Endodermal cell (in vitro differentiated cells): ENCODE measurements around the gene MRE11. TPM values are rescaled to one million over a fixed set of nuclear protein-coding genes. Genes with fewer than 3 reads are reported as not detected.

Experiments used
- DNase-seq: peaks from one replicate; pipeline ENCODE4 v3.0.0-alpha.2; 2017
- H3K27ac ChIP-seq: 2 replicates; pipeline ENCODE4 v1.5.1; 2013; ENCODE audit warnings: mild to moderate bottlenecking, low read depth, low read length, moderate library complexity
- H3K27me3 ChIP-seq: 2 replicates; pipeline ENCODE4 v1.6.1; 2013; ENCODE audit warnings: mild to moderate bottlenecking, low read length, moderate library complexity; ENCODE audit not compliant: insufficient read depth, control insufficient read depth, poor library complexity, severe bottlenecking
- H3K36me3 ChIP-seq: 2 replicates; pipeline ENCODE4 v1.7.0; 2013; ENCODE audit warnings: mild to moderate bottlenecking, low read length, moderate library complexity; ENCODE audit not compliant: control insufficient read depth, insufficient read depth
- H3K4me1 ChIP-seq: one replicate; pipeline ENCODE4 v1.7.0; 2013; ENCODE audit warnings: low read length; ENCODE audit not compliant: control insufficient read depth, insufficient read depth
- H3K4me3 ChIP-seq: 2 replicates; pipeline ENCODE4 v1.5.1; 2013; ENCODE audit warnings: mild to moderate bottlenecking, low read length, moderate library complexity
- H3K9ac ChIP-seq: 2 replicates; pipeline ENCODE4 v1.6.1; 2013; ENCODE audit warnings: mild to moderate bottlenecking, low read length, moderate library complexity; ENCODE audit not compliant: poor library complexity, severe bottlenecking; ENCODE audit errors: extremely low read depth
- H3K9me3 ChIP-seq: 2 replicates; pipeline ENCODE4 v1.6.1; 2013; ENCODE audit warnings: mild to moderate bottlenecking, low read length, moderate library complexity; ENCODE audit not compliant: control insufficient read depth
- H3K27ac Mint-ChIP-seq: 2 replicates; pipeline ENCODE4 v1.8.0; 2020; ENCODE audit warnings: mixed read lengths
- H3K27me3 Mint-ChIP-seq: 2 replicates; pipeline ENCODE4 v1.8.0; 2021; ENCODE audit warnings: mild to moderate bottlenecking, mixed read lengths; ENCODE audit not compliant: insufficient read depth
- H3K36me3 Mint-ChIP-seq: 2 replicates; pipeline ENCODE4 v1.8.0; 2020; ENCODE audit warnings: low read depth, mixed read lengths
- H3K4me1 Mint-ChIP-seq: 2 replicates; pipeline ENCODE4 v1.8.0; 2020; ENCODE audit warnings: mixed read lengths
- H3K4me3 Mint-ChIP-seq: 2 replicates; pipeline ENCODE4 v1.8.0; 2020; ENCODE audit warnings: mild to moderate bottlenecking, moderate library complexity, mixed read lengths
- H3K9me3 Mint-ChIP-seq: 2 replicates; pipeline ENCODE4 v1.8.0; 2020; ENCODE audit warnings: mild to moderate bottlenecking, mixed read lengths
- CTCF ChIP-seq: fragments of 200-600 bp; sonication (generic); conservative IDR thresholded peaks from 2 replicates; pipeline ENCODE4 v1.5.0; 2021; ENCODE audit warnings: antibody characterized with exemption, mild to moderate bottlenecking
- WGBS, 2 experiments: methylation state at CpG; one replicate each; pipeline versions ENCODE4 v1.1.5 to v1.1.7; 2013; ENCODE audit warnings: missing lambda C conversion rate in 2 of 2, mixed read lengths in 1 of 2; ENCODE audit not compliant: insufficient coverage in 1 of 2, insufficient read length in 1 of 2; 5-methylcytosine and 5-hydroxymethylcytosine counted together
- total RNA-seq, 2 donors: library from RNA; stranded (reverse); fragmentation: NEBNext Ultra II Directional in 1 of 2; extraction: Animal tissue kit (Norgen Biotek cat#: 25700) in 1 of 2; gene quantifications; 2 replicates in 1 of 2; 3 replicates in 1 of 2; pipeline ENCODE4 v1.2.1, GENCODE V29; 2021

Gene MRE11
- total RNA-seq, 2 donors from 2014 or later: 38.1 to 43.5 TPM

DNA sequence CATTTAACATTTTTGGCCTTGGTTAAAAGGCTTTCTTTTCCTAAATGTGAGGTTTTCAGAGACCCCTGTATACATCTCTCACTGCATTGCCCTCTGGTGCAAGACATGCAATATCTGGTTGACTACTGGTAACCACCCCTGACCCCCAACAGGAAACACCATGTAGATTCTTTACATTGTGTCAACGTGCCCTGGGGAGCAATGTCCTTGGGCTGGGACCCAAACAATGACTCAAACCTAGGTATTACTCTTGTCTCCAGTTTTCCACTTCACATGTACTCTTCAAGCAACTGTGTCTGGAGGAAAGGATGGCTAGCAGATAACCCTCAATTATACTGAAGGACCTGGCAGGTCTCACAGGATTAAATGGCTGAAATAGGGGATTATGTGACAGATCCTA is 91.3 kb downstream of the MRE11 start:
- no peak for TF ChIP-seq CTCF
- Histone ChIP-seq H3K4me1 (peaks cover 3% of the 10 kb centered on the region), H3K27ac (no peak overlapping the region), H3K9ac (no peak overlapping the region), H3K36me3 (no peaks in the 10 kb centered on the region), H3K9me3 (no peaks in the 10 kb centered on the region), H3K27me3 (peaks cover 41% of the 10 kb centered on the region), H3K4me3 (no peak overlapping the region)
- H3K27me3 Mint-ChIP-seq: peaks cover 61% of the 10 kb centered on the region
- peak overlapping the region; percentile 62 for H3K4me3 Mint-ChIP-seq
- no peaks in the 10 kb centered on the region for H3K36me3 Mint-ChIP-seq
- DNase-seq: no peak
- peaks cover 17% of the 10 kb centered on the region for H3K4me1 Mint-ChIP-seq
- H3K27ac Mint-ChIP-seq: no peak overlapping the region
- H3K9me3 Mint-ChIP-seq: peaks cover 3% of the 10 kb centered on the region
- WGBS, 2 experiments: 50 to 55% methylated on average over 1 of the region's 1 CpG

DNA sequence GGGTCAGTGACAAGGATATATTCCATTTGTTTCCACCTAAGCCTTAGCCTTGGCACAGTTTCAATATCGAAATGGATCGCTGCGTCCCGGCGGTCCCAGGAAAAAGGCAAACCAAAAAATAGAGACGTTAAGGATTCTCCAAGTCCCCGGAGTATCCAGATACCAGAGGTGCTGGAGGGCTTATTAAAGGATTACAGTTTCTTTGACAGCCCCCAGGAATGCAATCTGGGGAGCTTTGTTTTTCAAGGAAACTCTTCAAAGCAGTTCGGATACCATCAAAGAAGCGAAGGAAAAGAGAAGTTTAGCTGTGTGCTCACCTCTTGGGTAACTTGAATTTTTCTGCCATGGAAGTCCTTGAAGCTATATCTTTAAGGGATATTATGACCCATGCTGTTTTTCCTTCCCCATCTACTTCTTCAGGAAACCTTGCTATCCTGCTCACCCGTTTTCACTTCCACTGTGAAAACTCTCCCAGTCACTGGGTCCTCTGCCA is 91.8 kb downstream of the MRE11 start:
- peaks cover 41% of the 10 kb centered on the region for H3K27me3 ChIP-seq
- H3K9ac ChIP-seq: no peak overlapping the region
- no peaks in the 10 kb centered on the region for H3K36me3 ChIP-seq
- Mint-ChIP-seq H3K27ac (no peak overlapping the region), H3K27me3 (peaks cover 61% of the 10 kb centered on the region), H3K9me3 (no peaks in the 10 kb centered on the region), H3K36me3 (no peaks in the 10 kb centered on the region), H3K4me1 (peaks cover 17% of the 10 kb centered on the region), H3K4me3 (peak overlapping the region; percentile 62)
- WGBS, 2 experiments: 36 to 38% methylated on average over 3 to 10 of the region's 10 CpGs
- no peak overlapping the region for H3K27ac ChIP-seq
- peak overlapping the region; percentile 77 for H3K4me3 ChIP-seq
- DNase-seq: no peak
- TF ChIP-seq CTCF: no peak
- H3K4me1 ChIP-seq: peaks cover 5% of the 10 kb centered on the region
- H3K9me3 ChIP-seq: no peaks in the 10 kb centered on the region

GRCh38 chr11:94400839-94401772 is 92.5 kb downstream of the MRE11 start, which contains the start of gene GPR83:
Gene GPR83 (minus strand): TSS chr11:94401419. CDS start chr11:94401247, 172 bp downstream.
- Mint-ChIP-seq H3K4me3 (peak within 1 kb of the TSS; percentile 62), H3K36me3 (no peaks in the 10 kb centered on the region), H3K9me3 (no peaks in the 10 kb centered on the region), H3K27ac (no peak within 1 kb of the TSS), H3K4me1 (peaks cover 17% of the 10 kb centered on the region), H3K27me3 (peaks cover 61% of the 10 kb centered on the region)
- no peak within 1 kb of the TSS for H3K27ac ChIP-seq
- peak; percentile 88 for DNase-seq
- H3K27me3 ChIP-seq: peaks cover 41% of the 10 kb centered on the region
- no peak within 1 kb of the TSS for H3K9ac ChIP-seq
- TF ChIP-seq CTCF: peak; percentile 26
- H3K9me3 ChIP-seq: no peaks in the 10 kb centered on the region
- H3K4me1 ChIP-seq: peaks cover 5% of the 10 kb centered on the region
- H3K4me3 ChIP-seq: peak within 1 kb of the TSS; percentile 77
- 10 to 16% methylated on average over 29 to 73 of the region's 73 CpGs for WGBS, 2 experiments
- H3K36me3 ChIP-seq: no peaks in the 10 kb centered on the region
